Measurements from ENCODE around the gene PBX2.

- TF ChIP-seq CTCF (conservative IDR thresholded peaks at IDR 0.05 in 1 of 2, IDR thresholded peaks at IDR 0.05 in 1 of 2; ENCODE audit: low read depth in 1 of 2, low read length in 2 of 2): no peak
- no peak for TF ChIP-seq EZH2 (IDR thresholded peaks at IDR 0.05; ENCODE audit: low read length, missing control alignments)
These were observed 13.4 kb downstream of the PBX2 start for GRCh38 chr6:32176476-32177182.

Measured in fibroblast of lung (primary cell).